Stimulated activated CD8-positive, alpha-beta memory T cell treated with anti-CD3 and anti-CD28 coated beads, Interleukin-15, amount 100 ng/mL, for 1 hour (primary cell): ENCODE data around the gene ZNF674.

ENCODE experiments used
- DNase-seq: peaks from one replicate; pipeline ENCODE4 v3.0.0-alpha.2; 2020; ENCODE audit warnings: low read depth

ZNF674 gene

DNA sequence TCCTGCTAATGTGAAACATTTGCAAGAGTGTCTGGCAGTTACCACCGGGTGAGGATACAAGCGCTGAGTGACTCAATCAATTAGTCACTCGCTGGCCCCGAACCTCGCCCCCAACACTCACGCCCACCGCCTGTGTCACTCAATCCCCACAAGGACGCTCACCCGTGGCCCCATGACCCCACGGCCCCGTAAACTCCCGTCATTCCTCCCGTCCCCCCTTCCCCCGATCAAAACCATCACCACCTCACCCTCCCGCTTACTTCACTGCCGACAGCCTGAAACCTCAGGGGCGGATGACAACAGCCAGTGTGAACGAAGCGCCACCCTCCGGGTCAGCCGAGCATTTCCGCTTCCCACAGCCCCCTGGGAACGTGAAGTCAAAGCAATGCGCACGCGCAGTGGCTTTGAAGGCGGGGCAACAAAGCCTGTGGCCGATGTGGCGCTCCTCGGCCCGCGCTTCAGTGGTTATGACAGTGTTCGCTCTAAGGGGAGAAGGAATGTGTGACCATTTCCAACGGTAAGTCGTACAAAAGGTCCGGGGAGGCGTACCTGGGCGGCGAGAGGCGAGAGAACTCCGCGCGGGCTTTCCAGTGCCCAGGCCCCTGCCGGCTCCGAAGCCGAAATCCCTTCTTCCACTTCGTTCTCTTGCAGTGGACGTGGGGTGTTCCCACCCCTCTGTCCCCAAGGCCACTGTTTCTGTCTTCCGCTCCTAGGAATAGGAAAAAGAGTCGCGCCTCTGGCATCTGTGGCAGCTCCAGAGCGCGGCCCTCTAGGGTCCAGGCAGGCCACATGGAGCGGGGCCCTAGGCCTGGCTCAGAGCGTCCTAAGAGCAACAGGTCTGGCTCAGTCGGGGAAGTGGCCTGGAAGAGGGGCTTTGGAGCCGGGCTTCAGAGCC, at the start of gene ZNF674:
TSS of gene ZNF674 (minus strand) at position 311 of the 895 bp plus-strand sequence. CDS start 3,334 bp downstream, outside the sequence.
- DNase-seq = peak; percentile 87

DNA sequence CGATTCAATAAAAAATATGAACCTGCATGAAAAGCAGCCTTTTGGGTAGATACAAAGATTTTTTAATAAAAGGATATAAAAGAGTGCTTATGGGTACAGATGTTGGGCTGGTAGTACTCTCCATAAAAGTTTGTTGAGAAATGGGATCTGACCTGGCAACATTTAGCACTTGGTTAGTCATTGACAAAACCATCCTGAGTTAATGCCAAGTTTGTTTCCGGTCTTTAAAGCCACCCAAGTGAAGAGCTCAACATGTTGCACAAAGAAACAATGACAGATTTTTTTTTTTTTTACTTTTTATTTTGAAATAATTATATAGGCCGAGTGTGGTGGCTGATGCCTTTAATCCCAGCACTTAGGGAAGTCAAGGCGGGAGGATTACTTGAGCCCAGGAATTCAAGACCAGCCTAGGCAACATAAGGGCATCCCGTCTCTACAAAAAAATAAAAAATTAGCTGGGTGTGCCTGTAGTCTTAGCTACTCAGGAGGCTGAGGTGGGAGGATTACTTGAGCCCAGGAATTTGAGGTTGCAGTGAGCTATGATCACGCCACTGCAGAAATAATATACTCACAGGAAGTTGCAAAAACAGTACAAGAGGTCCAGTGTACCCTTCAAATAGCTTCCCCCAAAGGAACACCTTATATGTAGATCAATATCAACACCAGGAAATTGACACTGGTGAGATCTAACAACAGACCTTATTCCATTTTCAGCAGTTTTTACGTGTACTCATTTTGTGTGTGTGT, 44.9 kb upstream of the ZNF674 start:
- no peak for DNase-seq

- DNase-seq = peak; percentile 8
These were observed 43.0 kb upstream of the ZNF674 start for GRCh38 chrX:46588263-46588662.

DNA sequence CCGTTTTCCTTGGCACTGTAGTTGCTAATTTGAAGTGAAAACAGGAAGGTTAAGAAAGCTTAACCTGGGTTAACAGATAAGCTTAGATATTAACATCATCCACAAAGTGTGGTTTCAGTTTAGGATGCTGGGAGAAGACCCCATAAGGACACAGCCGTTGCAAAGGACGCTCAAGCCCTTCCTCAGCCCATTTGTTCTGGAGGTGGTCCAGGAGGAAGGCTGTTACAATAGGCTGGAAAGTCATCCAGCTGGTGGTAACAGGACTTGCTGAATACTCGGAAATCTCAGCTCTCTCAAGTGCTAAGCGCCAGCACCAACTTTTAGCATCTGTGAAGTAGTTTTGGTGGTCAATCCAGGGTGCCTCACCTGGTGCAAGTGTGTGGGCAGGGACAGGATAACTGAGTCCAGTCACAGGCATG, 42.5 kb upstream of the ZNF674 start:
- DNase-seq = no peak

- DNase-seq = no peak
These were observed 41.9 kb upstream of the ZNF674 start for GRCh38 chrX:46587158-46587557.

DNA sequence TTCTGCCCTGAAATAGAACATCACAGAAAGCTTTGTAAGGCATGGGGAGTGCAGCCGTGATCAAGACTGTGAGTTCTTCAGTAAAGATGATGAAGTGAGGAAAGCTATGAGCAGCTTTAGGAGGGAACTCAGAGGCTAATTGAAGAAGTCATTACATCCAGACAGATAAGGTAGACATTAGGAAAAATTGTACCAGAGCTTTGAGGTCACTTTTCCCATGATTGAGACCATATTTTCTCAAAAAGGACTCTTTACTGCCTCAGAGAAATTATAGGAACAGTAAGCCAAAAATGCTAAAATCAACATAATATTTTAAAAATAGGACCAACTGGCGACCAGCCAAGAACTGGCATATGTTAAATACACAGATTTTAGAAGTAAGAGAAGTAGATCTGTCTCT, 39.5 kb upstream of the ZNF674 start:
- no peak for DNase-seq

GRCh38 chrX:46582966-46583365, 37.7 kb upstream of the ZNF674 start:
- DNase-seq = no peak

DNA sequence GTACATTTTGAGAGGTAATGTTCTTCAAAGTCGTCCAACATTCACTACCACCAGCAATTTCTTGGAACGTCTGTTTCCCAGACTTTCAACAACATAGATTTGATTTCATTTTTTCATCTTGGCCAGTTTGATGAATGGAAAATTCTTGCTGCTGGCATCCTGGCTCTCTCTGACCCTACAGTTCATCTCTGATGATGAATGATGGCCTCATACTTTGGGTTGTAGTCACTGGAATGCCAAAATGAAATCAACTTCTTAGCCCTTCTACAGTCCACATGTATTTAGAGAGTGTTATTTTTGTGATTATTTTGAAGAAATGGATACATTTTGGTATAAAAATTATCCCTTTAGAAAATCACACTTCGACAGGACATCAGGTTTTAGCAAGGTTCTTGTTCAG, 37.1 kb upstream of the ZNF674 start:
- no peak for DNase-seq

DNA sequence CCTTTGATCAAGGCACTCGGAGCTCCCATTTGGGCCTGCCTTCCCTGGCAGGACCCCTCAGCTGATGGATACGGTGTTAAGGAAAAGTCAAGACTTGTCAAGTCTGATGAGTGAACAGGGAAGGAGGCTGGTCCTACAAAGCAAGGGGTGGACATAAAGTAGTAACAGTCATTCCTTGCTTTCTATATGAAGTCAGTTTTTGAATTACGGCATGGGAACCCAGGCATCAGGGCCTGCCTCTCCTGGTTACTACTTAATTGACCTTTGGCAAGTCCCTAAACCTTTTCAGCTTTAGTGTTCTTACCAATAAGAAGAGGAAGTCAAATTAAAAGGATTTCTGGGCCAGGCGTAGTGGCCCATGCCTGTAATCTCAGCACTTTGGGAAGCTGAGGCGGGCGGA, 35.4 kb upstream of the ZNF674 start:
- no peak for DNase-seq

DNA sequence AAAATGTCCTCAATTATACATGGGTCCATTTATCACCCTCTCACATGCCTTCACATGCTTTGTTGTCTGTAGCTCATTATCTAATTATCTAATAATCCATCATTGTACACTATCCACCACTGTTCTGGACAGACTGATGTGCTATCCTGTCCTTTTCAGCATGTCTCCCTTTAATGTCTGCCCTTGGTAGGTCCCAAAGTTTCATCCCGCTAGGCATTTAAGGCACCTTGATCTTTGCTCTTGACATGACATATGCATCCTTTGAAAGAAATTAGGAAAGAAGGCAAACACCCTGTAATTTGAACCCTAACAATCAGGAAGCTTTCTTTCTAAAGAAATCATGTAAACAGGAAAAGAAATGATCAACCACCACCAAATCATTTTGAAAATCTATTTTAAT, 34.0 kb upstream of the ZNF674 start:
- DNase-seq = no peak

DNA sequence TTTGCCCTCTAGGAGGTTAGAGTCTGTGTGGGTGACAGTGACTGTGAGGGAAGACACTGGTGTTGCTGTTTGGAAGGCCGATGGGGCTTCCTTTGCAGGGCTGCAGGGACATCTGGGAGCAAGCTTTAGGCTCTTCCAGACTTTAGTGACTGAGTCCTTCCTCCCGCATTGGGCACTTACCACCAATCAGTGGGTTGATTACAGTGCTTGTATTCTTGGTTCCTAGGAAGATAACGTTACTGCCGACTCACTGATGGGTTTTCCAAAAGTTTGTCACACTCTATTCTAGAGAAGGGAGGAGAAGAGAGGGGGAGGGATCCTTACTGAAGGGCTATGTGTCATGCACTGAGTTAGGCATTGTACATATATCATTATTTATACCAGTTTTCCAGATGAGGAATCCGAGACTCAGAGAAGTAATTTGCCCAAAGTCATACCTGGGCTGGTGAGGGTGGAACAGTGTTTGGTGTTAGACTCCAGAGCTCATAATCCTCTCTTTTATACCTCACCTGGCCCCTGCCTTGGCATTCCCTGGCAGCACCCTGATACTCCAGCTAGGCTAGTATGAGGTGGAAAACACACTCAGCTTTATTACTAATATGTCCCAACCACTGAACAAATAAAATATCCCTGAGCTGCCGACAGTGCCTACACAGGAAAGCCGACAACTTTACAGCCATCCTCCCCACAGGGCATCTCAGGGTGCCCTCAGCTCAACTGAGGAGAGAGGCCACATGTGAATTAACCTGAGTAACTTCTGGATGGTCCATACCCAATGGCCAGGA, 32.2 kb upstream of the ZNF674 start:
- DNase-seq = no peak

GRCh38 chrX:46576458-46576857, 31.2 kb upstream of the ZNF674 start:
- DNase-seq = no peak

DNA sequence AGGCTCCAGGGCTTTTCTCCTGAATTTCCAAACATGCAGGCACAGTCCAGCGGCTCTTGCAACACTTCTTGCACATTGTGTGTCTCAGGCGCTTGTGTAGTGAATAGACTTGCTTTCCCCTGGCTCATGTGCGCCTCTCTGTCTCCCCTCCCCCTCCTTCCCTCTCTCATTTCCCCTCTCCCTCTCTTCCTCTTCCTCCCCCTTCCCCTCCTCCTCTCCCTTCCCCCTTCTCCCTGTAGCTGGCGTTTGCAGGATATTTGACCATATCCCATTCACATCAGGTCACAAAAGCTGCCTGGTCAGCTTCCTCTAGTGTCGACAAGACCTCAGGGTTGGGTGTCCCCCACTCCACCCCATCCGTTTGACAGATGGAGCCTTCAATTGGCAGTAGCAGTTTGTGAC, 30.8 kb upstream of the ZNF674 start:
- no peak for DNase-seq

- DNase-seq = no peak
These were observed 30.4 kb upstream of the ZNF674 start for GRCh38 chrX:46575586-46575985.

GRCh38 chrX:46574774-46575381, 29.7 kb upstream of the ZNF674 start:
- no peak for DNase-seq

- peak; percentile 10 for DNase-seq
These were observed 28.9 kb upstream of the ZNF674 start for GRCh38 chrX:46573892-46574773.

GRCh38 chrX:46573331-46573891, 28.2 kb upstream of the ZNF674 start, which contains the start of gene CHST7:
Gene CHST7 (plus strand): TSS chrX:46573765. CDS start chrX:46573932, 167 bp downstream.
- DNase-seq = peak; percentile 20

- no peak for DNase-seq
These were observed 27.2 kb upstream of the ZNF674 start for GRCh38 chrX:46572340-46572936.

DNA sequence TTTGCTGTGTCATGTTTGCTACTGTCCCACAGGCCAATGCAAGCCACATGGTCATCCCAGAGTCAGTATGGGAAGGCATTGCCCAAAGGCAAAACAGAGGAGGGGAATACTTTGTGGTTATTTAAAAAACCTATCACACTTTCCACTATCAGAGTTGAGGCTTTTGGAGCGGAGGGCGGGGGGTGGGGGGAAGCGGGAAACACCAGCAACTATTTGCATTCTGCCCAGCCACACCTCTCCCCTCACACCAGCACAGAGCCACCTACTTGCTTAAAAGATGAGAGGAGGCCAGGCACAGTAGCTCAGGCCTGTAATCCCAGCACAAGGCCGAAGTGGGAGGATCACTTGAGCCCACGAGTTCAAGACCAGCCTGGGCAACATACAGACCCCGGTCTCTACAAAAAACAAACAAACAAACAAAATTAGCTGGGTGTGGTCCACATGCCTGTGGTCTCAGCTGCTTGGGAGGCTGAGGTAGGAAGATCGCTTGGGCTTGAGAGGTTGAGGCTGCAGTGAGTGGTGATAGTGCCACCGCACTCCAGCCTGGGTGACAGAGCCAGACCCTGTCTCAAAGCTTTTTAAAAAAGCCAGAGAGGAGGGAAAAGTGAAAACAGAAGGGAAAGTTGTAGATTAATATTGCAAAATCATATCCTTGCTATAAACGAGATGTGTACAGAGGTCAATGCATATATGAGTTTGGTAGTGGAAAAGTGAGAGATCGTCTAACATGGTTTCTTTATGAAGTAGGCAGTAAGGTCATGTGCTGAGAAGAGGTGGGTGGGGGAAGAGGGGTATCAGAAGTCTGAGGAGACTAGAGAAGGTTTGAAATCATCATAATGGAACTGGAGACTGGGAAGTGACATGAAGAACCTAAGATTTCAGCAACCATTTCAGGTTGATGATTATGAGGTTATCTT, 26.5 kb upstream of the ZNF674 start:
- DNase-seq = no peak
